NCI-H2081 (cell line): ENCODE data around the gene CTU1.

Experiments used
- DNase-seq, 2 experiments: peaks; one replicate each; lab custom pipeline; 2025; lab: John Stamatoyannopoulos, UW

The CTU1 gene

DNA sequence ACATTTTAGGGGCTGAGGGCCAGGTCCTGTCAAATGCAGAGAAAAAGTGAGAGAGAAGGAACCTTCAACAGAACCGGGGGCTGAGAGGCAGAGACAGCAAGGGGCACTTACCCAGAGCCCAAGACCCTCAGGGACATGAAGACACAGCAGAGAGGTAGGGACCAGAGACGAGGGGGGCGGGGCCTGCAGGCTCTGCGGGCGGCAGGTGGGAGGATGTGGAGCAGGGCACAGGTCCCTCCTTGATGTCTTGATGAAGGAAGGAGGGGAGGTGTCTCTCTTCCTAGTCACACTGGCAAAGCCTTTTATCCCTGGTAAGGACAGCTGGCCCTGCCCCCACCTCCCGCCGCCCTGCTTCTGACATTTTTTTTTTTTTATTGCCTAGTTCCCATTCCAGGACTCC lies 25.6 kb downstream of the CTU1 start, which contains the start of gene KLK14:
Gene KLK14 (minus strand): TSS at position 277 of the 400 bp plus-strand sequence. CDS start 273 bp downstream, at position 4.
- DNase-seq: no peak

DNA sequence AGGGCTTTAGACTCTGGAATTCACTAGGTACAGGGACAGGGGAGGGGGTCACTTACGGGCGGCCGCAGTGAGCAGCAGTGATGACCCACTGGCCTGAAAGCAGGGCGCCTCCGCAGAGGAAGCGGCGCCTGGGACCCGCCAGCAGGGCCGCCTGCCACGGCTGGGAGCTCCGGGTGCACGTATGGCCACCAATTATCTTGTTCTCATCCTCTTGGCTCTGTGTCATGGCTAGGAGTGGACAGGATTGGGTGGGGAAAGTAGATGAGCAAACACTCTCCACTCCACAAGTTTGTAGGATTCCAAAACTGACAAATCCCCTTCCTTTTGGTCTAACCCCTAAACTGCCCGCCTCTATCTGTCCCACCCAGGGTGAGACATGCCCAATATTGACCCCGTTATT lies 26.7 kb downstream of the CTU1 start:
- DNase-seq: no peak

DNA sequence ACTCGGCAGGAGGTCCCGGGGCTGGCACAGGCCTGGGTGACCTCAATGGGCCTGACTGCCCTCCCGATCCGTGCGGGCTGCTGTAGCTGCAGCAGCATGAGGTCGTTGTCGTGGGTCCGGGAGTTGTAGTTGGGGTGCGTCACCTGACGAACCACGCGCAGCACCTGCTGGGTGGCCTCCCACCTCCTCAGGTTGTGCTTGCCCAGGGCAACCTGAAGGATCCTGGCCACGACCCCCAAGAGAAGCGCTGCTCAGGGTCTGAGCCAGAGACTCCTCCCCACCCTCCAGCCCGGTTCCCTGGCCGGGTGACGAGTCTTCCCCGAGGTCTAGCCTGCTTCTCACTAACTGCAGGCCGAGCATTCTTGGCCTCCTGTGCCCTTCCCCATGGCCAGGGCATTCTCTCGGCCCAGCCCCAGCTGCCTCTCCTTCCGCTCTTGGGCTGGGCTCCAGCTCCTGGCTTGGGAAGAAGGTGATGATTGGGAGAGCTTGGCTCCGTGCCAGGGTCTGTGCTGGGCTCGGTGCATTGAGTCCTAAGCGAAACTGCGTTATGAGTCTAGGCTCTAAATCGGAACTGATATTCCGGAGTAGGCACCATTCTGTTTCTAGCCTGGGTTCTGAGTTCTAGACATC lies 28.6 kb downstream of the CTU1 start:
- no peak for DNase-seq

DNA sequence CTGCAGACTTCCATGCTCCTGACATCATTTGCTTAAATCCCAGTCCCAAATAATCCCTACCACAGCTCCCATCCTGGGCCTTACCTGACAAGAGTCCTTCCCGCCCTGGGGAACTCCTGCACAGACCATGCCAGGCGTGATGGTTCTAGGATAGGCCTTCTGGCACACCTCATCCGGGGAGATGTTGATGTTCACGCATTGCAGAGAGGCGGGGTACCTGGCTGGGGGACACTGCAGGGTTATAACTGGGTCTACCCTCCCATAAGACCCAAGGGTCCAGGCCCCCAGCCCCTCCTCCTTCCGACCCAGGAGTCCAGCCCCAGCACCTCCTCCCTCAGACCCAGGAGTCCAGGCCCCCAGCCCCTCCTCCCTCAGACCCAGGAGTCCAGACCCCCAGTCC lies 29.5 kb downstream of the CTU1 start:
- no peak for DNase-seq

DNA sequence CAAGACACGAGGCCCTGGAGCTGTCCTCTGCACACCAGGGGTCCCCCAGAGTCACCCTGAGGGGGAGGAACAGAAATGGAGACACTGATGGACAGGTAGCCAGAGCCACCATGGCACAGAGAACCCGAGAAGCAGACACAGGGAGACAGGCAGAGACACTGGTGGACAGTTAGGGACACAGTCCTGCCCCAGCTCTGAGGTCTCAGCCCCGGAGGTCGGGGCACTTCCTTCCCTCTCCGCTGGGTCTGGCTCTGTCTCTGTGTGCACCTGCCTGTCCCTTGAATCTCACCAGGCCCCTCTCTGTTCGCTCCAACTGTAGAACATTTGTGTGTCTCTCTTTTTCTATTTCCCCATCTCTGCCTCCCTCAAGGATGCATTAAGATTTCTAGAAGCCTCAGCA lies 30.1 kb downstream of the CTU1 start:
- no peak for DNase-seq

DNA sequence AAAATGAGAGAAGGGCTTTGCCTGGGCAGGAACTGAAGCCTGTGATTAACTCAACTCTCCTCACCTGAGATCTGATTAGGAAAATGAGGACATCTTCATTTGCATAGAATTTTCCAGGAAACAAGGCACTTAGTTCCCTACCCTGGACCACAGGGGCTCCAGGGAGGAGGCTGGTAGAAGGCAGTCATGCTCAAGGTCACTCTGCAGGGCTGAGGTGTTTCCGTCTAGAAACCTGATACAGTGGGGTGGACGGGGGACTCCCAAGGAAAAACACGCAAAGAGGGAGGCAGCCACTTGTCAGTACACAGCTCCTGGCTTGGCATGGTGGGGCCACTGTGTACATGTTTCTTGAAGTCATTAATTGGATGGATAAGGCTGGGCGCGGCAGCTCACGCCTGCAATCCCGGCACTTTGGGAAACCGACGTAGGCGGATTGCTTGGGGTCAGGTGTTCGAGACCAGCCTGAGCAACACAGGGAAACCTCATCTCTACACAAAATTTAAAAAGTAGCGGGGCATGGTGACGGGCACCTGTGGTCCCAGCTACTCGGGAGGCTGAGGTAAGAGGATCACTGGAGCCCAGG lies 31.5 kb downstream of the CTU1 start:
- DNase-seq: no peak

DNA sequence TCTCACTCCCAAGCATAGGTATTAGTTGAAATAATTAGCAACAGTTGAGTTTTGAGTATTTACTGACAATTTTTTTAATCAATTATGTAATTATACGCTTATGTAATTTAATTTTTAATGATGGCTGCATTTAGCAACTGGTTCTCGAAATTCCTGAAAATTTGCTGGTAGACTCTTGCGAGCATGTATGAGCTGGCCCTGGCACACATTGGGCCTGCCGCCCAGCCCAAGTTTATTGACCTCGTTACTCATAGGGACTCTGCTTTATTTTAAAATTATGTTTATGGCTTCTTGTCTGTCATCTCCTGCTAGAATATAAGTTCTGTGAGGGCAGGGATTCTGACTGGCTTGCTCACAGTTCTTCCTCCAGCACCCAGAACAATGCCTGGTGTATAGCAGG lies 32.2 kb downstream of the CTU1 start:
- DNase-seq: no peak

DNA sequence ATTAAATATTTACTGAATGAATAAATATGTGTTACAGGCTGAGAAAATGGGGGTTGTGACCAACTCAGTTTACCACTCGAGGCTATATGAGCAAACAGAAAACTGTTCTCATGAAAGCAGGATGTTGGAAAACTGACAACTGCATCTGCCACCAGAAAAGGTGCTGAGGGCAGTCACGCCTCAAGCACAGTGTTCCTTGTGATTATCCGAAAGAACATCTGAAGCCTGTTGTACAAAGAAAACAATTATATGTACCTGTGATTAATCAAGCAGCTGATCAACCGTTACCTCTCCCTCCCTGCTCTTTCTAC lies 37.2 kb downstream of the CTU1 start:
- peak; percentile 5 to 43 for DNase-seq

DNA sequence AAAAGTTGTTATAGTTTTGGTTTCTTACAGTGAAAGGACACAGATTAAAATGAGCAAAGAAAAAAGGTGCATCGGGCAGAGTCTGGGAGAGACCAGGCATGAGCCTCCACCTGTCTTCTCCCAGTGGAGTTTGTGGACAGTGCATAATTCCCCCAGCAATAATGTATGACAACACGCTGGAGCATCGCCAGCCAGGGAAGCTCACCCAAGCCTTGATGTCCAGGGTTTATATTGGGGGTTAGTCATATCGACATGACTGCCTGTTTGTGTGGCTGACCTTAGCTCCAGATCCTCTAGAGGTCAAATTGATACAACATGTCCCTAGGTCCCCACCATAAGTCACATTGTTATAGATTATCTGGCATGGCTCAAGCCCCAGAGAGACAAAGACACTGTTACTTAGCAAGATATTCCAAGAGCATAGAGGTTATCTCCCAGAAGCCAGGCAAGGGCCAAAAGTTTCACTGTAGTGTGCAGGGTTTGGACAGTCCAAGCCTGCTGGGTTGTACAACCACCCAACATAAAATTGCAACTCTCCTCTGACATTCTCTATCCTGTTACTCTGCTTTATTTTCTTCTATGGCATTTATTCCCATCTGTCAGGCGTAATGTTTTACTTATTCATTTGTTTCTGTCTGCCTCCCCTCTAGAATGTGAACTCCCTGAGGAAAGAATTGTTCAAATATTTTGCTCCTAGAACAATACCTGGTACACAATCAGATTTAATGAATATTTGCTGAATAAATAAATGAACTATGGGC lies 37.7 kb downstream of the CTU1 start:
- DNase-seq: no peak

DNA sequence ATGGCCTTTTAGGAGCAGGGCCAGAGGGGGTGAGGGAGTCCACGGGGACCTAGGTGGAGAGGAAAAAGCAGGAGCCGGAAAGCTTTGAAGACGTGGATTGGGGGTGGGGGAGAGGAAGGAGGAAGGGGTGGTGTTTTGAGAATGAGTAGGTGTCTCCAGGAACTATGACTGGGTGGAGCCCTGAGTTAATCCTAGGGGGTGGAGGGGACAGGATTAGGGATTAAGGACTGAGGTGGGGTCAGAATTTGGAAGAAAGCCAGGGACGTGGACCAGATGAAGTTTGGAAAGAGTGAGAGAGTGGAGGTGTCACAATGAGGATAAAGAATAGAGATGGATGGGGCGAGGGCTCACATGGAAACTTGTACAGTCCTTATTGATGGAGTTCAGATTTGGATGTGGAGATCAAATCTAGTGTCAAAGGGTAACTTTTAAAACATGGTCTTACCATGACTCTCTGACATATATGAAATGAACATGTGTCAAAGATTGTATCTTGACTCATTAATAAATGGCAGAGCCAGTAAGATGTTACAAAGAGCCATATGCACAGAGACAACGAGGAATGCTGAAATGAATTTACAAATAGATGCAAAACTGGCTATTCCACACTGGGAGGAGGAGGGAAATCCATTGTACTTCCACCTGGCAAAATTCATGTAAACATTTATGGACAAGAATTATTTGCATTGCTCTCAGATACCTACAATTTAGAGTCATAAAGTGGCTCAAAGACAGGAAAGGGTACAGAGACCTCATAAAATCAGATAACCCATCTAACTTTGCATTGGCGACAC lies 41.6 kb downstream of the CTU1 start:
- DNase-seq: no peak

DNA sequence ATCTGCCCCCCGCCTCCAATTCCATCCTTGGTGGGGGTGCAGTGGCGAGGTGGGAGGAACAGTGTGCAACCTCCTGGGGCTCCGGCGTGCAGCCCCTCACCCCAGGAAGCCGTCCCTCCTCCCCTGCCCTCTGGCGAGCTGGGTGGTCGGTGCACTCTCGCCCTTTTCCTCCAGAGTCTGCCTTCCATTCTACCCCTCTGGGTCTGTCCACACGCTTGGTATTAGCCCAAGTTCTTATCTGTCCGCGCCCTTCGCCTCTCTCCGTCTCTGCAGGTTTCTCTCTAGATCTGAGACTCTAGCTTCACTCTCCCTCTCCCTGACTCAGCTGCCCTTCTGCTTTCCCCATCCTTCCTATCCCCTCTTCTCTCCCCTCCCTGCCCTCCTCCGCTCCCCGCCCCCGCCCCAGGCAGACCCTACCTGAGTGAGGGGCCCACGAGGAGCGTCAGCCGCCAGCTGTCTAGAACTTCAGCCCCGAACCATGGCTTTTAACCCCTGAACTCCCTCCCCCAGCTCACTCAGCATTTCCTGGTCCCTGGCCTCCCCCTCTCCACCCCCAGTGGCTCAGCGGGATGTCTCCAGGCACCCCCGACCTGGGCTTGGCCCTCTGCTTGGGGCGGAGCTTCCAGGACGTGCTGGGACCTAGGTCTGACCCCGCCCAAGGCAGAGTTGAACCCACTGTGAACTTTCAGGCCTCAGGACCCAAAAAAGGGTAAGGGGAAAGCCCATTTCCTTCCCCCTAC lies 42.8 kb downstream of the CTU1 start:
- DNase-seq: no peak

DNA sequence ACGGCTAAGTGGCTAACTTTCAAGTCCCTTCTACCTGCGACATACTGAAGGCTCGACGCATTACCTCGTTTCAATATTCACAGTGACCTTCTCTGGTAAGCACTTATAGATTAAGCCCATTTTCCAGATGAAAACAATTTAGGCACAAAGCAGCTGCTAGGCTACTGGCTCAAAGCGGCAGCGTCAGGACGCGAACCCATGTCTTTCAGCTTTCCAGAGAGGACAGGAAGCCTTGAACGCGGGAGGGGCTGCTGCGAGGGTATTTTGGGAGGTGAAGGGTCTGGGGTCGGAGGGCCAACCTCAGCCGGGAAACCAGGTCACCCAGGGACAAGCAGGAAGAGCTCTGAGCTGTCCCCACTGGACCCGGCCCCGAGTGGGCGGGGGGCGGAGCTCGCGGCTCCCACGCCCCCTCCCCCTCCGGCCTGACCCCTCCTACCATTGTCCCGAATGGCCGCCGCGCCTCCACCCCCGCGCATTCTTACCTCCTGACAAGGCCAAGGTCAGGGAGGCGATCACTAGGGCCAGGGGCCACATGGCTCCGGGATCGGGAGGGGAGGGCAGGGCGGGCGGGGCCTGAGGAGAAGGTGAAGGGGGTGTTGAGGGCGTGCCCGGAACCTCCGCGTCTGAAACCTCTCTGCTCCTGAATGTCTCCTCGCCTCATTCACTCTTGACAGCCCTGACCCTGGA lies 43.5 kb downstream of the CTU1 start, which contains the start of gene KLK13:
Gene KLK13 (minus strand): TSS at position 559 of the 687 bp plus-strand sequence. CDS start 25 bp downstream, at position 534.
- DNase-seq: no peak

DNA sequence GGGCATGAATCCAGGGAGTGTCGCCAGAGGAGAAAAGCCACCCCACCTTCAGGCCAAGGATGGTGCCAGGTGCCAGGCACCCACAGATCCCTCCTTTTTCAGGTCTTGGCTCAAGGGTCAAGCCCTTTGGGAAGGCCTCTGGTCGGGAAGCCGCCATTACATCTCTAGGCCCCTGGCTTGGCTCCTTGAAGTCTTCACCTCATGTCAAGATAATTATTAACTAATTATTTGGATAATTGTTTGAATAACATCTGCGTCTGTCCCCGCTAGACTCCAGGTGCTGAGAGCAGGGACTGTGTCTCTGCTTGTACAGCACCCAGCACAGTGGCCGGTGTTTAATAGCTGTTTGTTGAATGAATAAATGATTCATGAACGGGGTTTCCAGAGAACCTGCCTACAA lies 44.5 kb downstream of the CTU1 start:
- no peak for DNase-seq

DNA sequence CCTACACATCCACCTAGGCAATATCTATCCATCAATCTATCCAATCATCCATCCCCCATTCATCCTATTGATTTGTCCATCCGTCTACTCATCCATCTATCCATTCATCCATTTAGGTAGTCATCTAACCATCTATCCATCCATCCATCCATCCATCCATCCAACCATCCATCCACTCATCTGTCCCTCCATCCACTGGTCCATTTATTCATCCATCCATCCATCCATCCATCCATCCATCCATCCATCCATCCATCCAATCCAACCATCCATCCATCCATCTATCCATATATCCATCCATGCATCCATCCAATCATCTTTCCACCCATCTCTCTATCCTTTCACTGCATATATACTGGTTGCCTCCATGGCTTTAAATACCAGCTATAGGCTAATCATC lies 47.2 kb downstream of the CTU1 start:
- DNase-seq: no peak

DNA sequence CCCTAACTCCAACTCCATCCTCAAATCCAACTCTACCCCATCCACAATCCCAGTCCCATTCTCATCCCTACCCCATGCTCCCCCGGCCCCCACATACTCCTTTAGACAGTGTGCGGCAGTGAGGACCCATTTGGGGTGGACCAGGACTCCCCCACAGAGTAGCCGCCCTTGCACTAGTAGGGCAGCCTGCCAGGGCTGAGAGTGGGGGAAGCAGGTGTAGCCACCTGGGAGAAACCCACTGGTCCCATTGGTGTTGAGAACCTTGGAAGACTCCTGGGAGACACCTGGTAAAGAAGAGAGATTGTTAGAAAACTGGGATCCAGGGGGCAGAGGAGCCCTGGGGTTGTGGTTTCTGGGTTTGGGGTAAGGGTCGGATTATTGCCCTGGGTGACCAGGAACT lies 47.9 kb downstream of the CTU1 start:
- no peak for DNase-seq

DNA sequence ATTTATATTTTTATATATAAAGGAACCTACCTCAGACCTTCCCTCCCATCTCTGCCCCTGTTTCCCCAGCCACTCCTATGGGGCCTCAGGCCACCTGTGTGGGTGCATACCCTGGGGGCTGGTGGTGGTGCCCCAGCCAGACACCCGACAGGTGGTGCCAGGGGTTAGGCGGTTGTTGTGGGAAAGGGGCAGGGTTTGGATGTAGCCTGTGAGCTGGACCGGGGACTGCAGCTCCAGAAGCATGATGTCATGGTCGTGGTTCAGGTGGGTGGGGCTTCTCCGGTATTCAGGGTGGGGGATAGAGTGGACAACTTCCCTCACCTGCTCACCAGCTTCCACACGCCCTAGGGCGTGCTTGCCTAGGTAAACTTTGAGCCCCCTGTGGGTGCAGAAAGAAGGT lies 48.5 kb downstream of the CTU1 start:
- DNase-seq: no peak

DNA sequence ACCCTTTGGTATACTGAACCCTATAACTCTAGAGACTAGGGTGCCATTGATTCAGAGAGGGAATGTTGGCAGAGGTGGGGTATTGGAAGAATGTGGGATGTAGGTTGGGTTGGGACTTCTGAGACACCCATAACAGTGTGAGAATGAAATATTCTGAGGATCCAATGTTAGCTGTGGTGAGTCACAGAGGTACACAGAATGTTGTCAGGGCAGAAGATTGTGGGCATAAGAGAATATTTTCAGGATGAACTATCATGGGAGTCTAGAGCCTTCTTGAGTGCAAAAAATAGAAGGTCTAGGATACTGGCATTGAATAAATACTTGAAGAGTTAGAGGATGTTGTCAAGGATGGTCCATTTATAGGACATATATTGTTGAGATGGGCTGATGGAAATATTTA lies 52.3 kb downstream of the CTU1 start:
- no peak for DNase-seq
